ENCODE measurements around the gene MOB3B. TPM values are rescaled to one million over a fixed set of nuclear protein-coding genes. Genes with fewer than 3 reads are reported as not detected.

MOB3B gene
- total RNA-seq, 1 donor: under 0.01 TPM

GRCh38 chr9:27519466-27520465, 9.8 kb downstream of the MOB3B start:
- Histone ChIP-seq H2AFZ (ENCODE audit: low read length) (no peak overlapping the region), H3K36me3 (ENCODE audit: insufficient read depth, low read length) (no peaks in the 10 kb centered on the region), H3K27ac (ENCODE audit: low read depth, low read length) (no peak overlapping the region), H3K27me3 (ENCODE audit: insufficient read depth, low read length) (no peaks in the 10 kb centered on the region), H3K4me1 (ENCODE audit: insufficient read depth, low read length) (no peaks in the 10 kb centered on the region), H4K20me1 (ENCODE audit: insufficient read depth, low read length) (no peaks in the 10 kb centered on the region), H3K4me3 (ENCODE audit: insufficient read depth, low read length) (no peak overlapping the region), H3K79me2 (ENCODE audit: insufficient read depth, low read length) (no peaks in the 10 kb centered on the region), H3K4me2 (ENCODE audit: insufficient read depth, low read length) (no peak overlapping the region), H3K9me3 (ENCODE audit: low read depth, low read length) (no peaks in the 10 kb centered on the region)
- no peak for TF ChIP-seq CTCF (IDR thresholded peaks at IDR 0.05; ENCODE audit: extremely low read depth, low read depth, low read length)
- DNase-seq (ENCODE audit: insufficient read length, low spot score, missing footprints): no peak

DNA sequence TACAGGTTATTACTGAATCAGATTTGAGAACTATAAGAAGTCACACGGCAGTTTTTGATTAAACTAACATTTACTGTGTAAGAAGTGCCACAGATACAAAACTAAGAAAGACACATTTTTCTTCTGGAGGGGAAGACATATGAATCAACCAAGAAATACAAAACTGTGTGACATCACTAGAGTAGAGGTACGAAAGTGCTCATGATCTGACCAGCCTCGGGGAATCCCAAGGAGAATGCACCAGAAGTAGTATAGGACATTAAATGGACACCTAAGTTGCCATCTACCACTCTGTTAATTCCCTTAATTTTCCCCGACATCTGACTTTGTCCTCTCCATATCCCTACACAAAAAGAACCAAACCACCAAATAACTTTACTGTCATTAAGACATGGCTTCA, 10.8 kb downstream of the MOB3B start:
- no peak for DNase-seq (ENCODE audit: insufficient read length, low spot score, missing footprints)
- H3K4me1 ChIP-seq (ENCODE audit: insufficient read depth, low read length): no peaks in the 10 kb centered on the region
- no peaks in the 10 kb centered on the region for H3K79me2 ChIP-seq (ENCODE audit: insufficient read depth, low read length)
- no peaks in the 10 kb centered on the region for H3K9me3 ChIP-seq (ENCODE audit: low read depth, low read length)
- H3K4me3 ChIP-seq (ENCODE audit: insufficient read depth, low read length): no peak overlapping the region
- H3K36me3 ChIP-seq (ENCODE audit: insufficient read depth, low read length): no peaks in the 10 kb centered on the region
- no peaks in the 10 kb centered on the region for H4K20me1 ChIP-seq (ENCODE audit: insufficient read depth, low read length)
- no peak overlapping the region for H3K27ac ChIP-seq (ENCODE audit: low read depth, low read length)
- no peak for TF ChIP-seq CTCF (IDR thresholded peaks at IDR 0.05; ENCODE audit: extremely low read depth, low read depth, low read length)
- H2AFZ ChIP-seq (ENCODE audit: low read length): no peak overlapping the region
- no peak overlapping the region for H3K4me2 ChIP-seq (ENCODE audit: insufficient read depth, low read length)
- no peaks in the 10 kb centered on the region for H3K27me3 ChIP-seq (ENCODE audit: insufficient read depth, low read length)

- no peak overlapping the region for H3K27ac ChIP-seq (ENCODE audit: low read depth, low read length)
- H4K20me1 ChIP-seq (ENCODE audit: insufficient read depth, low read length): no peaks in the 10 kb centered on the region
- H3K9me3 ChIP-seq (ENCODE audit: low read depth, low read length): no peaks in the 10 kb centered on the region
- H3K36me3 ChIP-seq (ENCODE audit: insufficient read depth, low read length): no peaks in the 10 kb centered on the region
- no peaks in the 10 kb centered on the region for H3K4me1 ChIP-seq (ENCODE audit: insufficient read depth, low read length)
- no peak overlapping the region for H3K4me3 ChIP-seq (ENCODE audit: insufficient read depth, low read length)
- no peak overlapping the region for H3K4me2 ChIP-seq (ENCODE audit: insufficient read depth, low read length)
- DNase-seq (ENCODE audit: insufficient read length, low spot score, missing footprints): no peak
- TF ChIP-seq CTCF (IDR thresholded peaks at IDR 0.05; ENCODE audit: extremely low read depth, low read depth, low read length): no peak
- no peaks in the 10 kb centered on the region for H3K79me2 ChIP-seq (ENCODE audit: insufficient read depth, low read length)
- no peak overlapping the region for H2AFZ ChIP-seq (ENCODE audit: low read length)
- no peaks in the 10 kb centered on the region for H3K27me3 ChIP-seq (ENCODE audit: insufficient read depth, low read length)
Measured at GRCh38 chr9:27518006-27518405, 11.6 kb downstream of the MOB3B start.

DNA sequence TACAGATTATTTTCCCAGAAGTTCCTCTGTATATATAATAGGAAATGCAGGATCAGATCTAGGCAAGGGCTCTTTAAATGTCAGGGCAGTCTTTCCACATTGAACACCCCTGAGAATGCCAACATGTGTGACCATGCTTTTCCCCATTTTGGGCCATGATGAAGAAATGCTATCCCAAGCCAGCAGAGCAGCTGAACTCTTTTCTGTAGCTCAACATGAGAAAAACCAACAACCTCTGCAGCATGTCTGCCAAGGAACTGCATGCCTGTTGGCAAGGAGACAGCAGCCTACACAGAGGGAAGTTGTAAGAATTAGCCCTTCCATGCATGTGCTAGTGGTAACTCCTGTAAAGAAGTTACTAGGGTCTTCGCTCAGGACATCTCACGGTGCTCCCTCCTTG, 15.1 kb downstream of the MOB3B start:
- TF ChIP-seq CTCF (IDR thresholded peaks at IDR 0.05; ENCODE audit: extremely low read depth, low read depth, low read length): no peak
- H3K79me2 ChIP-seq (ENCODE audit: insufficient read depth, low read length): no peaks in the 10 kb centered on the region
- H3K4me2 ChIP-seq (ENCODE audit: insufficient read depth, low read length): no peak overlapping the region
- DNase-seq (ENCODE audit: insufficient read length, low spot score, missing footprints): no peak
- no peak overlapping the region for H3K4me3 ChIP-seq (ENCODE audit: insufficient read depth, low read length)
- no peaks in the 10 kb centered on the region for H3K27me3 ChIP-seq (ENCODE audit: insufficient read depth, low read length)
- no peaks in the 10 kb centered on the region for H3K36me3 ChIP-seq (ENCODE audit: insufficient read depth, low read length)
- no peak overlapping the region for H2AFZ ChIP-seq (ENCODE audit: low read length)
- H4K20me1 ChIP-seq (ENCODE audit: insufficient read depth, low read length): no peaks in the 10 kb centered on the region
- no peaks in the 10 kb centered on the region for H3K9me3 ChIP-seq (ENCODE audit: low read depth, low read length)
- H3K27ac ChIP-seq (ENCODE audit: low read depth, low read length): no peak overlapping the region
- no peaks in the 10 kb centered on the region for H3K4me1 ChIP-seq (ENCODE audit: insufficient read depth, low read length)

Data from osteoblast (primary cell).